GM12872 (cell line): ENCODE data around the gene YIPF3.

Experiments used
- TF ChIP-seq, protein P1 (sequence below): IDR thresholded peaks from 3 replicates; pipeline ENCODE4 v1.5.1; 2011; ENCODE audit warnings: low read depth, mild to moderate bottlenecking, low read length, moderate library complexity; ENCODE audit not compliant: insufficient read depth

The YIPF3 gene

DNA sequence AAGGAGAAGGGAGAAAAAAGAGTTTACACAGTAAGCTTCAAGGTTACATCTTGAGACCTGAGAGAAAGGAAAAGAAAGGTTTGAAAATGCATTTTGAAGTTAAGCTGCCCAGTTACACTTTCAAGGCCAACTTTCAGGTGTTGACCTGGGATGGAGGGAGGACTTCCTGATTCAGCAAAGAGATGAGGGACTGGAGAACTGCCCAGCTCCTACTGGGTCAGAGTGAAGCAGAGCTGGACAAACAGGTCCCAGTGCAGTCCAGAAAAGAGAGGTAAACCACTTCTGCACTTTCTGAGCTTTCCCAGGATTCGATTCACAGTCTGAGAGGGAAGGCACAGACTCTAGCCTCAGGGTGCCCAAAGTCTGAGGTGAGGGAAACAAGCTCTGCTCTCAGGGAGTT is 45.3 kb downstream of the YIPF3 start:
- TF ChIP-seq, protein P1, sequence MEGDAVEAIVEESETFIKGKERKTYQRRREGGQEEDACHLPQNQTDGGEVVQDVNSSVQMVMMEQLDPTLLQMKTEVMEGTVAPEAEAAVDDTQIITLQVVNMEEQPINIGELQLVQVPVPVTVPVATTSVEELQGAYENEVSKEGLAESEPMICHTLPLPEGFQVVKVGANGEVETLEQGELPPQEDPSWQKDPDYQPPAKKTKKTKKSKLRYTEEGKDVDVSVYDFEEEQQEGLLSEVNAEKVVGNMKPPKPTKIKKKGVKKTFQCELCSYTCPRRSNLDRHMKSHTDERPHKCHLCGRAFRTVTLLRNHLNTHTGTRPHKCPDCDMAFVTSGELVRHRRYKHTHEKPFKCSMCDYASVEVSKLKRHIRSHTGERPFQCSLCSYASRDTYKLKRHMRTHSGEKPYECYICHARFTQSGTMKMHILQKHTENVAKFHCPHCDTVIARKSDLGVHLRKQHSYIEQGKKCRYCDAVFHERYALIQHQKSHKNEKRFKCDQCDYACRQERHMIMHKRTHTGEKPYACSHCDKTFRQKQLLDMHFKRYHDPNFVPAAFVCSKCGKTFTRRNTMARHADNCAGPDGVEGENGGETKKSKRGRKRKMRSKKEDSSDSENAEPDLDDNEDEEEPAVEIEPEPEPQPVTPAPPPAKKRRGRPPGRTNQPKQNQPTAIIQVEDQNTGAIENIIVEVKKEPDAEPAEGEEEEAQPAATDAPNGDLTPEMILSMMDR: no peak

DNA sequence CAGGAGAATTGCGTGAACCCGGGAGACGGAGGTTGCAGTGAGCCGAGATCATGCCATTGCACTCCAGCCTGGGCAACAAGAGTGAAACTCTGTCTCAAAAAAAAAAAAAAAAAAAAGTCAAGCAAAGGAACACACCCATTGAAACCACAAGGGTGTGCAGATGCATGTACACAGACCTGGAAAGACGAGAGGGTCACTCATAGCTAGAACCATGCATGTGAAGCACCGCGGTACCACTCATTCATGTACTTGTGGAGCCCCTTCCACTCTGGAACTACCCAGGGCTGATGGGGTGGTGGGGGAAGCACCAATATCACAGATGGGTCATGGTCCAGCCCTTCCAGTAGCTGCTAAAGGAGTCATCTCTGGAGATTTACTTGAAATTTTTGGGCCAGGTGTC is 46.8 kb downstream of the YIPF3 start:
- TF ChIP-seq, protein P1: no peak

DNA sequence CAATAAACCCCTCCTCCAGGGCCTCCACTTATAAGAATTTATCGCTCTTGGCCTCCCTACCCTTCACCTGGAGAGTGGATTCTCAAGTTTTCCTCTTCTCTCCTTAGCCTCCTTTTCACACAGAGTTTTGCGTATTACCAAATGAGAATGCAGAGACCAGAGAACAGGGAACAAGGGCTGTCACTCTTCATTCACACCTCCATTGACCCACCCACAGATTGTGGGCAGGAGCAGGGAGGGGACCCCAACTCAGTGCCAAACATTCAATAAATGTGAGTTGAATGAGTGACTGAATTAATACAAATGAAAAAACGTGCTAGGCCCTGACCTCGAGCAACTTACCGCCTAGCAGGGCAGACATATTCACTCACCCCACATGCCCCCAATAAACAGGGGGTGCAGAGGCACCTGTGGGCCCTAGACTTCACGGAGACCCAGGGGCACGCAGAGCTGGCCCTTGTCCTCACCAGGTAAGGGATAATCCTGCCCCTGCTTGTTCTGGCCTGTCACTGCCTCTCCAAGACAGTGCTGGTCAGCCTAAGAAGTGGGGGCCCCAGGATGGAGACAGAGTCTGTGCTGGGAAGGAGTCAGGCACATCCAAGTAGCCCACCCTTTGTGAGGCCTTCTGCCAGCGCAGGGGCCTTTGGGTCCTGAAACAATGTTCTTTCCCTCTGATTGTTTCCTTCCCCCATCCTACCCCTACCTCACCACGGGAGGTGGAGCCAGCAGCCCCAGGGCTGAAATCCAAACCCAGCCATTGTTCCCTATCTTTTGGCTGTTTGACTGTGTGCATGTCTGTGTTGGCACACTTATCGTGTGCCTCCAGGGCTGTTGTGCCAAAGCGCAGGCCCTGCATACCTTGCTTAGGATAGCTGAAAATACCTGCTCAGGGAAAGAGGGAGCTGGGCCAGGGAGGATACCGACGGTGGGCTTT is 47.7 kb downstream of the YIPF3 start:
- TF ChIP-seq, protein P1: no peak

DNA sequence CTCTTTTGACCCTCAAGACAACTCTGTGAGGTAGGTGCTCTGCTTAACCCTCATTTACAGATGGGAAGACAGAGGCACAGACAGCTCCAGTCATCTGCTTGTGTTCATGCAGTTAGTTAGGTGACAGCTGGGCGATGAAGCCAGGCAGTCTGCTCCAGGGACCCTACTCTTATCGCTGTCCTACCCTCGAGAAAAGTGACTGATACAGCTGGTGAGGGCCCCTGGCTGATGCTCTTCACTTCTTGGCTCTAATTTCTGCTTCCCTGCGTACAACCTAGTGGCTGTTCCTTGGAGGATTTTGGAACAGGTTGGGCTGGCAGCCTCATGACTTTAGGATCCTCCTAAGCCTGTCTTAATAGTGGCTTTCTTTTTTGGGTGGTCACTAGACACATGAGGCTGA is 48.5 kb downstream of the YIPF3 start:
- TF ChIP-seq, protein P1: no peak

DNA sequence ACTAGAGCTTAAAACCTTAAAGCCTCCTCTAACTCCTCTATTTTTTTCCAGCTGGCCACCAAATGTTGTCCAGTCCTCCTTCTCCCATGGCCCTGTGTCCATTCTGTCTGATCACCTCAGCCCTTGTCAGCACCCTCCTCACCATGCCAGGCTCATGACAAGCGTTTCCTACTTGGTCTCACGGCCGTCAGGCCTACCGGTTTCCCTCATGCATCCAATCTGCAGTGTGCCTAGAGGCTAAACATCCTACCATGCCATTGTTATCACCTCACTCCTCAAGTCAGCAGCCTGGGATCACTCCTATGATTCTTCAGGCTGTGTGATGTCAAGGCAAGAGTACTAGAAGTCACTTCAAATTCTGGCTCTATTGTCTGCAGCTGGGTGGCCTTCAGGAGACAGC is 49.0 kb downstream of the YIPF3 start:
- TF ChIP-seq, protein P1: no peak

DNA sequence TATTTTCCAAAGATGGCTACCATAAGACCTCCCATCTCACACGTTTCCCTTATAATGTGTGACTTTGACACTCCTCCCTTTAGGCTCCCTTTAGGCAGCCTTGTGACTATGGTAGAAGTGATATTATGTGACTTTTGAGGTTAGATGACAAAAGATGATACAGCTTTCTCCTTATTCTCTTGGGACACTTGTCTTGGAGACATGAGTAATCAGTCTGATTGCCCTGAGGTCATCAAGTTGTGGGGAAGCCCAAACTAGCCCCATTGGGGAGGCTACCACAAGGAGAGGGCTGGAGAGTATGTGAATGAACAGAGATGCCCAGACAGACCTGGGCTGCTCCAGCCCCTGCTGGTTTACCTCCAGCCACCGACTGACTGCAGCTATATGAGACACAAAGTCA is 50.8 kb downstream of the YIPF3 start:
- TF ChIP-seq, protein P1: no peak

DNA sequence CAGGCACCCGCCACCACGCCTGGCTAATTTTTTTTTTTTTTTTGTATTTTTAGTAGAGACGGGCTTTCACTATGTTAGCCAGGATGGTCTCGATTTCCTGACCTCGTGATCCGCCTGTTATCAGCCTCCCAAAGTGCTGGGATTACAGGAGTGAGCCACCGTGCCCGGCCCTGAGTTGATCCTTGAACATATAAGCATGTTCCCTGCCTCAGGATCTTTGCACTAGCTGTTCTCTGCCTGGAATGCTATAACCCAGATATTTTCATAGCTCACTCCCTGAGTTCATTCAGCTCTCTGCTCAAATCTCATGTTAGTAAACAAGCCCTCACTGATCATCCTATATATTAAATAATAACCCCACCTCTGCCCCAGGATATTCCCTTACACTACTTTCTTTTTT is 52.4 kb downstream of the YIPF3 start:
- TF ChIP-seq, protein P1: no peak
